IPS-18a (cell line): ENCODE results near the gene ZBED4.

ENCODE experiments used
- H3K27ac ChIP-seq: one replicate; pipeline ENCODE4 v1.5.1; 2013; ENCODE audit warnings: low read length
- H3K27me3 ChIP-seq: one replicate; pipeline ENCODE4 v1.6.1; 2013; ENCODE audit warnings: mild to moderate bottlenecking, low read length; ENCODE audit not compliant: control insufficient read depth, insufficient read depth
- H3K36me3 ChIP-seq: one replicate; pipeline ENCODE4 v1.6.1; 2013; ENCODE audit warnings: low read depth, low read length; ENCODE audit not compliant: control insufficient read depth
- H3K4me1 ChIP-seq: one replicate; pipeline ENCODE4 v1.6.1; 2013; ENCODE audit warnings: low read depth, low read length; ENCODE audit not compliant: control insufficient read depth
- H3K4me3 ChIP-seq: one replicate; pipeline ENCODE4 v1.5.1; 2013; ENCODE audit warnings: low read length
- H3K9ac ChIP-seq: one replicate; pipeline ENCODE4 v1.6.1; 2013; ENCODE audit warnings: mild to moderate bottlenecking, low read length, moderate library complexity
- H3K9me3 ChIP-seq: one replicate; pipeline ENCODE4 v1.6.1; 2013; ENCODE audit warnings: low read depth, low read length; ENCODE audit not compliant: control insufficient read depth

ZBED4 gene

DNA sequence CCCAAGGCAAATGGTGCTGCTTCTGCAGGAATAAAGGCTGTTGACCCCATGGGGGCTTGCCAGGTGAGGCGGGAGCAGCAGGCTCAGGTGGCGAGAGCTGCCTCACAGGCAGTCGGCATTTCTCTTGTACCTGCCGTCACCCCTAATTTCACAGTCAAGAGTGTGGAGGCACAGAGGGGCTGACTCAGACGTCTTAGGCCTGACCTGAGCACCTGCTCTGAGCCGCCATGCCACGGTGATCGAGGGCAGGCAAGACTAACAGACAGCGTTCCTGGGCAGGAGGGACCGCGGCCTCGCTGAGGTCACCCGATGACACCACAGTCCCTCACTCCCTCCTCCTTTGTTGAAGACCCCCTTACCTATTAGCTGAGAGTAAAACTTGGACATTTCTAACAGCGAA, 59.4 kb downstream of the ZBED4 start:
- no peak overlapping the region for H3K4me3 ChIP-seq

DNA sequence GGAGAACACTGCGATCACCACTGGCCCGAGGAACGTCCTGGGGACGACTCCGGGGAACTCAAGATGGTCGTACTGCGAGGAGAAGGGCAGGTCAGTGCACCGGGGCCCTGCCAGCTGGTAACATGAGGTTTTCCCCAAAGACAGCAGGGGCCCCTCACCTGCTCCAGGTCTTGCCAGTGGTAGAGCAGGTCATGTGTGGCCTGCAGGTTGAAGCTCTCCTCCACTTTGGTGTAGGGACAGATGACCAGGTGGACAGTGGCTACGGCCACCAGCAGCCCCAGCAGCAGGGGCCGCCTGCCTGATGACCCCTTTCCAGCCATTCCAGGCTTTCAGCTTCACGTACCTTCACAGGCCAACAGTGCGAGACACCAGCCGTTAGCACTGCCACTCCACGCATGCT, 59.8 kb downstream of the ZBED4 start:
- H3K9ac ChIP-seq = no peak overlapping the region

More for the DNA sequence above, 59.4 kb downstream of the ZBED4 start:
- H3K27me3 ChIP-seq = no peaks in the 10 kb centered on the region
- H3K36me3 ChIP-seq = peaks cover 12% of the 10 kb centered on the region
- H3K9me3 ChIP-seq = no peaks in the 10 kb centered on the region
- no peak overlapping the region for H3K27ac ChIP-seq
- H3K9ac ChIP-seq = no peak overlapping the region
- no peaks in the 10 kb centered on the region for H3K4me1 ChIP-seq

GRCh38 chr22:49914256-49914655, 60.6 kb downstream of the ZBED4 start:
- no peak overlapping the region for H3K9ac ChIP-seq

More for the DNA sequence above, 59.8 kb downstream of the ZBED4 start:
- Histone ChIP-seq H3K4me3 (no peak overlapping the region), H3K9me3 (no peaks in the 10 kb centered on the region), H3K36me3 (peaks cover 12% of the 10 kb centered on the region), H3K27me3 (no peaks in the 10 kb centered on the region), H3K4me1 (no peaks in the 10 kb centered on the region), H3K27ac (no peak overlapping the region)

GRCh38 chr22:49915610-49916009, 62.0 kb downstream of the ZBED4 start:
- no peaks in the 10 kb centered on the region for H3K4me1 ChIP-seq
- H3K27ac ChIP-seq = no peak overlapping the region
- H3K27me3 ChIP-seq = no peaks in the 10 kb centered on the region
- no peaks in the 10 kb centered on the region for H3K9me3 ChIP-seq
- H3K9ac ChIP-seq = no peak overlapping the region
- peaks cover 10% of the 10 kb centered on the region for H3K36me3 ChIP-seq
- no peak overlapping the region for H3K4me3 ChIP-seq

More at GRCh38 chr22:49914256-49914655, 60.6 kb downstream of the ZBED4 start:
- Histone ChIP-seq H3K9me3 (no peaks in the 10 kb centered on the region), H3K4me1 (no peaks in the 10 kb centered on the region), H3K36me3 (peaks cover 8% of the 10 kb centered on the region), H3K27me3 (no peaks in the 10 kb centered on the region), H3K27ac (no peak overlapping the region), H3K4me3 (no peak overlapping the region)

GRCh38 chr22:49916831-49917230, 63.2 kb downstream of the ZBED4 start:
- H3K36me3 ChIP-seq = peaks cover 10% of the 10 kb centered on the region

DNA sequence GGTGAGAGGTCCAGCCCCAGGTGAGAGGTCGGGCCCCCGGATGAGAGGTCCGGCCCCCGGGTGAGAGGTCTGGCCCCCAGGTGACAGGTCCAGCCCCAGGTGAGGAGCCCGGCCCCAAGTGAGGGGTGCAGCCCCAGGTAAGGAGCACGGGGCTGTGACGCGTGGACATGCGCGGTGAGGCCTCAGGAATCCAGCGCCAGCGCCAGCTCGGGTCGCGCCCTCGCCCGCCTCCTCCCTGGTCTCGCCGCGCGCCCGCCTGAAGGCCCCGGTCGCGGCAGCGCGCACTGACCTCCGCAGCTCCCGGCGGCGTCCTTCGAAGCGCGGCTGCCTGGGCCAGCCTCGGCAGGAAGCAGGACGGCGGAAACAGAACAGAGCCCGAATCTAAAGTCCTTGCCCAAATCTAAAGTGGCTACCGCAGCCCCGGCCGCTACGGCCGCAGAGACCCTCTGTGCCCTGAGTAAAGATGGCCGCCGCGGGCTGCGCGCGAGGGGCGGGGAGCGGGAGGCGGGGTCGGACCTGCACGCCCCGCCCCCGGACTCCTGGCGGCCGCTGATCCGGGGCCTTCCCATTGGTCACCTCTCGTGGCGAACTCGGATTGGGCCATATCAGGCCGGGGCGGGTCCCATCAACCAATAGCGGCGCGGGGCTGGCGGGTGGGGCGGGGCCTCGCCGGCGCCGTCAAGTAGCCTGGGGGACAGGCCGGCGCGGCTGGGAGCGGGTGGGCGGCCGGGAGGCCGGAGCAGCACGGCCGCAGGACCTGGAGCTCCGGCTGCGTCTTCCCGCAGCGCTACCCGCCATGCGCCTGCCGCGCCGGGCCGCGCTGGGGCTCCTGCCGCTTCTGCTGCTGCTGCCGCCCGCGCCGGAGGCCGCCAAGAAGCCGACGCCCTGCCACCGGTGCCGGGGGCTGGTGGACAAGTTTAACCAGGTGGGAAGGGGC, 64.6 kb downstream of the ZBED4 start, which contains the start of the genes ALG12 and CRELD2:
Gene ALG12, minus strand, starts transcription at position 465 of the 937 bp plus-strand sequence. CDS start 4,673 bp downstream, outside the sequence.
Gene CRELD2, plus strand, starts transcription at position 661 of the 937 bp plus-strand sequence. Its CDS starts 136 bp downstream, at position 797.
- Histone ChIP-seq H3K27me3 (no peaks in the 10 kb centered on the region), H3K9me3 (no peaks in the 10 kb centered on the region), H3K9ac (peak within 1 kb of the TSS; percentile 70), H3K27ac (no peak within 1 kb of the TSS), H3K4me1 (no peaks in the 10 kb centered on the region), H3K4me3 (peak within 1 kb of the TSS; percentile 85), H3K36me3 (peaks cover 4% of the 10 kb centered on the region)

More at GRCh38 chr22:49916831-49917230, 63.2 kb downstream of the ZBED4 start:
- Histone ChIP-seq H3K9ac (no peak overlapping the region), H3K4me1 (no peaks in the 10 kb centered on the region), H3K9me3 (no peaks in the 10 kb centered on the region), H3K4me3 (peak overlapping the region; percentile 85), H3K27ac (no peak overlapping the region), H3K27me3 (no peaks in the 10 kb centered on the region)

DNA sequence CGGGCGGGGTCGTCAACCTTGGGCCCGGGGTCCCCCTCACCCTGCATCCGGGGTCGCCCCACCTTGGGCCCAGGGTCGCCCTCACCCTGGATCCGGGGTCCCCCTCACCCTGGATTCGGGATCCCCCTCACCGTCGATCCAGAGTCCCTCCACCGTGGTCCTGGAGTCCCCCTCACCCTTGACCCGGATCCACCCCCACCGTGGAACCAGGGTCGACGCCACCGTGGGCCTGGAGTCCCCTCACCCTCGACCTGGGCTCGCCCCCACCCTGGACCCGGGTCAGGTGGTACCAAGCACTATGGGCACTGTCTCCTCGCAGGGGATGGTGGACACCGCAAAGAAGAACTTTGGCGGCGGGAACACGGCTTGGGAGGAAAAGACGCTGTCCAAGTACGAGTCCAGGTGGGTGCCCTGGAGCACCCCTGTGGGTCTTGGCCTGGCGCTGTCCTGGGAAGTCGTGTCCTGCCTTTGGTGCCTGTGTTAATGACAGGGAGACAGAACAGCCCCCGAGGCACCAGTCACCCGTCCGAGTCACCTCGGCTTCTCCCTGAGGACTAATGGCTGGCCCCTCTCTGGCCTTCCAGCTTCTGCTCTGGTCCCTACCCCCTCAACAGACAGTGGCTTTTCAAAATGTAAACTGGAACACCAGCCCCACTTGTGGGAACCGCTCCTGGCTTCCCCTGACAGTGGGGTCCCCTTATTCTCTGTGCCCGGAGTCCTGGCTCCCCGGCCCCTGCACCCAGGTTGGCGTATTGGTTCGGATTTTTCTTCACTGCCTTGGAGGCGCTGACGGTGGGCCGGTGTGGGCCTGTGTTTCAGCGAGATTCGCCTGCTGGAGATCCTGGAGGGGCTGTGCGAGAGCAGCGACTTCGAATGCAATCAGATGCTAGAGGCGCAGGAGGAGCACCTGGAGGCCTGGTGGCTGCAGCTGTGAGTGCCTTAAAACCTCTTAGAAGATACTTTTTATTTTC, 65.6 kb downstream of the ZBED4 start:
- no peaks in the 10 kb centered on the region for H3K9me3 ChIP-seq
- H3K27ac ChIP-seq = no peak overlapping the region
- H3K9ac ChIP-seq = peak overlapping the region; percentile 32
- H3K4me1 ChIP-seq = no peaks in the 10 kb centered on the region
- peak overlapping the region; percentile 61 for H3K4me3 ChIP-seq
- no peaks in the 10 kb centered on the region for H3K27me3 ChIP-seq
- H3K36me3 ChIP-seq = peaks cover 4% of the 10 kb centered on the region

DNA sequence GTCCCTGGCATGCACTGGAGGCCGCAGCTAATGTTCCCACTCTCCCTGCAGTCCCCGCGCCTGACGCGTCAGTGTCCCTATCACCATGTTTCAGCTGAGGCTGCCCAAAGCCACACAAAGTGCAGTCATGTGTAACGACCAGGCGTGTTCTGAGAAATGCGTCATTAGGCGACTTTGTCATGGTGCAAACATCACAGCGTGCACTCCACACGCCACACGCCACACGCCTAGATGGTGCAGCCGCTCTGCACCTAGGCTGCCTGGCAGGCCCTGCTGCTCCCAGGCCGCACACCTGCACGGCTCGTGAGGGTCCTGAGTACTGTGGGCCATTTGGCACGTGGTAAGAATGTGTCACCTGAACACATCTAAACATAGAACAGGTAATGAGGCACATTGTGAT, 67.2 kb downstream of the ZBED4 start:
- Histone ChIP-seq H3K36me3 (peaks cover 4% of the 10 kb centered on the region), H3K9me3 (no peaks in the 10 kb centered on the region)

DNA sequence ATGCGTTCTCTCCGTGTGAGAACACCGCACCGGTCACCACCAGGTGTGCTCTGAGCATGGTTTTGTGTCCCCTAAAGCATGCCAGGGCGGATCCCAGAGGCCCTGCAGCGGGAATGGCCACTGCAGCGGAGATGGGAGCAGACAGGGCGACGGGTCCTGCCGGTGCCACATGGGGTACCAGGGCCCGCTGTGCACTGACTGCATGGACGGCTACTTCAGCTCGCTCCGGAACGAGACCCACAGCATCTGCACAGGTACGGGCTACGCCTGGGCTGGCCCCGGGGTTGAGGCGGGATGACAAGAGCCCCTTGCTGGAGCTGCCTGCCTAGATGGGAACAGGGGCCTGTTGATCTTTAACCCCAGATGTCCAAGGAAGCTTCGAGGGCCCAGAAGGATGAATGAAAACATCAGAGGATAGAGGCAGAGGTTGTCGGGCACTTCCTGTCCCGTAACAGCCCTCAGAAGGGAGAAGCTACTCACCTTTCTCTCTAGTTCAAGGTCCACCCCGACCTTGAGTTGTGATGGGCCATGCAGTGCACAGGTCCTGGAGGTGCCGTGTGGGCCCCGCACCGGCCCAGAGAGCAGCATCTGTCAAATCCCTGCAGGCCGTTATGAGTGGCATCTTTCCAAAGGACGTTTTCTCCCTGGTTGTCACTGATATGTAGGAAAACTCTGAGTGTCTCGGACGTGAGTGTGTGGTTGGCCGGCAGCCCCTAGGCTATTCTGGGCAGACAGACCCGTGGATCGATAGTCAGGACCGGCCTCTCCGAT, 68.0 kb downstream of the ZBED4 start:
- Histone ChIP-seq H3K27ac (no peak overlapping the region), H3K27me3 (no peaks in the 10 kb centered on the region), H3K9ac (no peak overlapping the region), H3K4me3 (no peak overlapping the region), H3K9me3 (no peaks in the 10 kb centered on the region), H3K36me3 (peaks cover 4% of the 10 kb centered on the region), H3K4me1 (no peaks in the 10 kb centered on the region)

More for the DNA sequence above, 67.2 kb downstream of the ZBED4 start:
- no peak overlapping the region for H3K4me3 ChIP-seq
- H3K27me3 ChIP-seq = no peaks in the 10 kb centered on the region
- no peaks in the 10 kb centered on the region for H3K4me1 ChIP-seq
- no peak overlapping the region for H3K27ac ChIP-seq
- H3K9ac ChIP-seq = no peak overlapping the region

GRCh38 chr22:49922484-49922883, 68.8 kb downstream of the ZBED4 start:
- no peaks in the 10 kb centered on the region for H3K4me1 ChIP-seq
- no peak overlapping the region for H3K9ac ChIP-seq
- no peak overlapping the region for H3K27ac ChIP-seq

More at GRCh38 chr22:49922484-49922883, 68.8 kb downstream of the ZBED4 start:
- Histone ChIP-seq H3K9me3 (no peaks in the 10 kb centered on the region), H3K4me3 (no peak overlapping the region), H3K27me3 (no peaks in the 10 kb centered on the region), H3K36me3 (peaks cover 4% of the 10 kb centered on the region)
